Coronary artery (tissue), 2 donors: ENCODE data around the gene PRAMEF1.
"Not testable (repeated sequence)": the region's sequence is repeated elsewhere in the genome, so short reads cannot be mapped to it uniquely, and the experiment has no call there.

Experiments used
- DNase-seq: peaks from one replicate; pipeline ENCODE4 v3.0.0-alpha.2; 2017; ENCODE audit warnings: low spot score
- H3K27ac ChIP-seq, 2 donors: fragments of 200-600 bp; sonication (generic); one replicate each; pipeline ENCODE4 v1.5.1; 2016 to 2019
- H3K4me3 ChIP-seq: fragments of 200-600 bp; sonication (generic); 2 replicates; pipeline ENCODE4 v1.5.1; 2016; ENCODE audit warnings: mild to moderate bottlenecking, moderate library complexity
- CTCF ChIP-seq: fragments of 200-600 bp; sonication (generic); IDR thresholded peaks from one replicate; pipeline ENCODE4 v1.5.1; 2019; ENCODE audit warnings: antibody characterized with exemption

The PRAMEF1 gene

GRCh38 chr1:12809933-12810332 lies 18.7 kb downstream of the PRAMEF1 start:
- no peak for DNase-seq
- Histone ChIP-seq H3K27ac (no peak overlapping the region), H3K4me3 (no peak overlapping the region)
- no peak for TF ChIP-seq CTCF

GRCh38 chr1:12810691-12811408 lies 19.7 kb downstream of the PRAMEF1 start:
- no peak for TF ChIP-seq CTCF
- H3K4me3 ChIP-seq, result no peak overlapping the region
- H3K27ac ChIP-seq, result no peak overlapping the region
- DNase-seq, result no peak

GRCh38 chr1:12811409-12811784 lies 20.2 kb downstream of the PRAMEF1 start:
- TF ChIP-seq CTCF, result no peak
- Histone ChIP-seq H3K27ac (no peak overlapping the region), H3K4me3 (no peak overlapping the region)
- no peak for DNase-seq

GRCh38 chr1:12819061-12819460 lies 27.9 kb downstream of the PRAMEF1 start:
- not testable (repeated sequence) for DNase-seq, H3K4me3 ChIP-seq, H3K27ac ChIP-seq

- not testable (repeated sequence) for H3K27ac ChIP-seq, DNase-seq, H3K4me3 ChIP-seq
Observed at GRCh38 chr1:12831310-12831709, 40.1 kb downstream of the PRAMEF1 start, which contains the start of gene PRAMEF11. Gene PRAMEF11, minus strand, starts transcription at chr1:12831410. Its CDS starts 2,621 bp downstream, at chr1:12828789.

GRCh38 chr1:12833251-12833650 lies 42.1 kb downstream of the PRAMEF1 start:
- not testable (repeated sequence) for DNase-seq, H3K4me3 ChIP-seq, H3K27ac ChIP-seq
